H1 (cell line): ENCODE measurements around the gene PTPA. TPM values are rescaled to one million over a fixed set of nuclear protein-coding genes. Genes with fewer than 3 reads are reported as not detected.

Experiments
- CTCF ChIA-PET: fragments of 300-600 bp; sonication (Branson Sonifier 250); formaldehyde crosslinking; loops from one replicate; lab custom pipeline; 2021; ENCODE audit not compliant: partially characterized antibody; lab: Charles Lee
- POLR2A ChIA-PET: fragments of 300-600 bp; sonication (Branson Sonifier 250); formaldehyde crosslinking; loops from one replicate; lab custom pipeline; 2021; ENCODE audit warnings: inconsistent platforms; ENCODE audit not compliant: partially characterized antibody; lab: Charles Lee
- DNase-seq, 2 experiments: peaks; one replicate each; pipeline versions ENCODE4 v3.0.0 to v3.0.0-alpha.2; 2010 to 2022; ENCODE audit warnings: low spot score in 2 of 2, low read depth in 1 of 2, mixed read lengths in 1 of 2
- FAIRE-seq: peaks from 2 replicates; lab custom pipeline; 2011; peaks lifted over from hg19 to GRCh38; lab: Jason Lieb, UNC
- H2AFZ ChIP-seq: 2 replicates; pipeline ENCODE4 v1.8.1; 2012; ENCODE audit warnings: low read length, inconsistent platforms
- H2AK5ac ChIP-seq: 2 replicates; pipeline ENCODE4 v1.6.1; 2013; ENCODE audit warnings: low read depth, low read length
- H2BK120ac ChIP-seq: replicated peaks from 2 replicates; pipeline ENCODE3; 2013; ENCODE audit warnings: low read depth, low read length, inconsistent platforms
- H2BK12ac ChIP-seq: 2 replicates; pipeline ENCODE4 v1.6.1; 2013; ENCODE audit warnings: low read depth, low read length
- H2BK15ac ChIP-seq: 2 replicates; pipeline ENCODE4 v1.6.1; 2013; ENCODE audit warnings: low read length
- H2BK20ac ChIP-seq: 2 replicates; pipeline ENCODE4 v1.6.1; 2013; ENCODE audit warnings: low read length
- H2BK5ac ChIP-seq: 2 replicates; pipeline ENCODE4 v1.6.1; 2013; ENCODE audit warnings: low read depth, low read length
- H3K14ac ChIP-seq: 2 replicates; pipeline ENCODE4 v1.6.1; 2013; ENCODE audit warnings: inconsistent platforms; ENCODE audit not compliant: insufficient read length
- H3K18ac ChIP-seq: 2 replicates; pipeline ENCODE4 v1.6.1; 2013; ENCODE audit warnings: low read length; ENCODE audit errors: extremely low read depth
- H3K23ac ChIP-seq: 2 replicates; pipeline ENCODE4 v1.6.1; 2013; ENCODE audit warnings: inconsistent platforms; ENCODE audit not compliant: insufficient read length
- H3K23me2 ChIP-seq: 2 replicates; pipeline ENCODE4 v1.6.1; 2013; ENCODE audit warnings: low read depth, low read length
- H3K27ac ChIP-seq: 2 replicates; pipeline ENCODE4 v1.6.1; 2011; ENCODE audit warnings: low read depth, low read length, inconsistent platforms
- H3K27me3 ChIP-seq, 4 experiments: replicated peaks in 1 of 4; 1 replicate in 1 of 4; 2 replicates in 3 of 4; pipeline versions ENCODE4 v1.6.1 to v1.8.1; 2011 to 2013; ENCODE audit warnings: low read length in 3 of 4, mild to moderate bottlenecking in 3 of 4, inconsistent platforms in 2 of 4, mixed read lengths in 2 of 4, moderate library complexity in 1 of 4; ENCODE audit not compliant: control insufficient read depth in 3 of 4, insufficient read depth in 3 of 4; ENCODE audit errors: extremely low read depth in 1 of 4
- H3K36me3 ChIP-seq, 4 experiments: 2 replicates each; pipeline versions ENCODE4 v1.6.1 to v1.8.1; 2011 to 2013; ENCODE audit warnings: mild to moderate bottlenecking in 4 of 4, low read length in 3 of 4, moderate library complexity in 2 of 4, control low read depth in 1 of 4, inconsistent platforms in 1 of 4; ENCODE audit not compliant: insufficient read depth in 4 of 4, control insufficient read depth in 2 of 4
- H3K4ac ChIP-seq: replicated peaks from 2 replicates; pipeline ENCODE3; 2013; ENCODE audit warnings: low read length, low read depth, mixed read lengths, inconsistent platforms; ENCODE audit not compliant: insufficient read length
- H3K4me1 ChIP-seq, 4 experiments: replicated peaks in 1 of 4; 1 replicate in 1 of 4; 2 replicates in 3 of 4; pipeline versions ENCODE4 v1.6.1 to v1.8.1; 2011 to 2013; ENCODE audit warnings: low read length in 3 of 4, inconsistent platforms in 2 of 4, mixed read lengths in 1 of 4; ENCODE audit not compliant: insufficient read depth in 4 of 4, control insufficient read depth in 3 of 4
- H3K4me2 ChIP-seq, 2 experiments: 2 replicates each; pipeline versions ENCODE4 v1.6.1 to v1.8.1; 2011 to 2013; ENCODE audit warnings: low read depth in 2 of 2, low read length in 2 of 2, control low read depth in 1 of 2, inconsistent platforms in 1 of 2, mild to moderate bottlenecking in 1 of 2; ENCODE audit not compliant: insufficient read depth in 1 of 2
- H3K4me3 ChIP-seq, 4 experiments: fragments of 200-600, 300-600 bp in 1 of 4; sonication (generic), shearing (Covaris generic), sonication (Bioruptor Twin) in 1 of 4; 2 replicates each; pipeline versions ENCODE4 v1.5.1 to v1.8.1; 2011 to 2016; ENCODE audit warnings: low read length in 4 of 4, low read depth in 3 of 4, control low read depth in 2 of 4, inconsistent platforms in 2 of 4, mild to moderate bottlenecking in 2 of 4, mixed read lengths in 1 of 4, moderate library complexity in 1 of 4; ENCODE audit not compliant: insufficient read depth in 2 of 4; ENCODE audit errors: extremely low read depth in 1 of 4
- H3K56ac ChIP-seq: replicated peaks from 2 replicates; pipeline ENCODE3; 2013; ENCODE audit warnings: low read depth, mild to moderate bottlenecking, mixed read lengths, low read length, inconsistent platforms; ENCODE audit not compliant: insufficient read length
- H3K79me1 ChIP-seq: 2 replicates; pipeline ENCODE4 v1.6.1; 2013; ENCODE audit warnings: low read depth, low read length, control low read depth
- H3K79me2 ChIP-seq, 2 experiments: 2 replicates each; pipeline versions ENCODE4 v1.6.1 to v1.8.1; 2012 to 2013; ENCODE audit warnings: low read length in 2 of 2, mild to moderate bottlenecking in 2 of 2, inconsistent platforms in 1 of 2; ENCODE audit not compliant: insufficient read depth in 2 of 2, control insufficient read depth in 1 of 2
- H3K9ac ChIP-seq, 4 experiments: replicated peaks in 1 of 4; 1 replicate in 1 of 4; 2 replicates in 3 of 4; pipeline versions ENCODE4 v1.6.1 to v1.8.1; 2011 to 2013; ENCODE audit warnings: low read depth in 3 of 4, low read length in 3 of 4, control low read depth in 2 of 4, mild to moderate bottlenecking in 2 of 4, moderate library complexity in 2 of 4, inconsistent platforms in 1 of 4; ENCODE audit errors: extremely low read depth in 1 of 4
- H3K9me3 ChIP-seq, 2 experiments: 2 replicates each; pipeline versions ENCODE4 v1.6.1 to v1.8.1; 2012 to 2013; ENCODE audit warnings: mild to moderate bottlenecking in 2 of 2, moderate library complexity in 2 of 2, control low read depth in 1 of 2, inconsistent platforms in 1 of 2, low read depth in 1 of 2, low read length in 1 of 2, mixed read lengths in 1 of 2; ENCODE audit not compliant: insufficient read depth in 2 of 2
- H4K20me1 ChIP-seq, 2 experiments: replicated peaks in 1 of 2; 2 replicates each; pipeline versions ENCODE3 to v1.8.1; 2011 to 2013; ENCODE audit warnings: inconsistent platforms in 2 of 2, low read length in 2 of 2, mild to moderate bottlenecking in 1 of 2; ENCODE audit not compliant: insufficient read depth in 2 of 2, control insufficient read depth in 1 of 2
- H4K5ac ChIP-seq: 2 replicates; pipeline ENCODE4 v1.6.1; 2013; ENCODE audit warnings: low read length, low read depth, mixed read lengths, inconsistent platforms; ENCODE audit not compliant: insufficient read length
- H4K8ac ChIP-seq: 2 replicates; pipeline ENCODE4 v1.8.0; 2013; ENCODE audit warnings: mild to moderate bottlenecking, moderate library complexity, low read length, inconsistent platforms; ENCODE audit not compliant: insufficient read depth; ENCODE audit errors: extremely low read depth
- H4K91ac ChIP-seq: replicated peaks from 2 replicates; pipeline ENCODE3; 2013; ENCODE audit warnings: low read length, mixed read lengths, inconsistent platforms; ENCODE audit not compliant: insufficient read length
- CBX5 ChIP-seq: fragments of 300-800, 300-1000 bp; sonication (generic); IDR thresholded peaks from 2 replicates; pipeline ENCODE4 v1.7.1; 2016; ENCODE audit warnings: antibody characterized with exemption, low read length, low read depth
- CHD1 ChIP-seq: IDR thresholded peaks from 2 replicates; pipeline ENCODE4 v1.6.1; 2012; ENCODE audit warnings: low read depth, low read length, improper control_type of control experiment
- E2F6 ChIP-seq: IDR thresholded peaks from 2 replicates; pipeline ENCODE4 v1.6.1; 2012; ENCODE audit warnings: inconsistent platforms
- JUN ChIP-seq: IDR thresholded peaks from 2 replicates; pipeline ENCODE4 v1.6.1; 2011; ENCODE audit warnings: low read depth, mild to moderate bottlenecking, improper control_type of control experiment, low read length
- KDM4A ChIP-seq: IDR thresholded peaks from one replicate; pipeline ENCODE4 v1.7.1; 2012; ENCODE audit warnings: low read depth, mild to moderate bottlenecking, moderate library complexity, low read length, inconsistent platforms; ENCODE audit not compliant: severe bottlenecking
- SAP30 ChIP-seq: fragments of 300-600 bp; sonication (generic); IDR thresholded peaks from 2 replicates; pipeline ENCODE4 v1.7.1; 2012; ENCODE audit warnings: low read length, moderate library complexity, mild to moderate bottlenecking, inconsistent platforms; ENCODE audit not compliant: insufficient read depth, insufficient replicate concordance
- ZNF274 ChIP-seq: IDR thresholded peaks from 2 replicates; pipeline ENCODE4 v1.7.0; 2012; ENCODE audit warnings: low read length, borderline replicate concordance; ENCODE audit errors: extremely low read depth
- WGBS, 2 experiments: shearing (Covaris generic) in 1 of 2; methylation state at CpG; one replicate each; pipeline versions ENCODE4 v1.1.6 to v1.1.7; 2013 to 2015; ENCODE audit warnings: low lambda C conversion rate in 2 of 2, mixed read lengths in 2 of 2, inconsistent platforms in 1 of 2, low coverage in 1 of 2, missing lambda C conversion rate in 1 of 2; ENCODE audit not compliant: insufficient replicate concordance in 2 of 2, insufficient coverage in 1 of 2, insufficient read length in 1 of 2; ENCODE audit errors: extremely low coverage in 1 of 2, missing lambda C conversion rate in 1 of 2; 5-methylcytosine and 5-hydroxymethylcytosine counted together
- polyA plus RNA-seq, 7 experiments: library from polyadenylated mRNA; depleted of rRNA in 3 of 7; stranded (reverse) in 5 of 7; unstranded in 2 of 7; fragments of >200 nt in 5 of 7; fragments of 200-250 nt in 2 of 7; gene quantifications; 1 replicate in 5 of 7; 2 replicates in 1 of 7; 4 replicates in 1 of 7; pipeline versions ENCODE4 v1.2.1 to v1.2.3, GENCODE V29; 2011 to 2013; ENCODE audit warnings: missing spikeins in 2 of 7, mixed read lengths in 2 of 7
- total RNA-seq: library from RNA; stranded (reverse); fragmentation: NEBNext Ultra II Directional; extraction: Animal tissue kit (Norgen Biotek cat#: 25700); gene quantifications from 2 replicates; pipeline ENCODE4 v1.2.1, GENCODE V29; 2021

Gene PTPA
- total and polyA plus RNA-seq, 2 of the 8 experiments (the other 6 are each of a cell fraction or from before 2014, with no cell fraction given) = 114 to 145 TPM

- H3K56ac ChIP-seq = no peak overlapping the region
- no peak overlapping the region for H2AK5ac ChIP-seq
- H4K20me1 ChIP-seq = no peaks in the 10 kb centered on the region
- H2BK120ac ChIP-seq = no peak overlapping the region
- TF ChIP-seq JUN (no peak), CHD1 (no peak), SAP30 (no peak), ZNF274 (no peak), CBX5 (no peak), KDM4A (no peak), E2F6 (no peak)
- FAIRE-seq (no peak), DNase-seq (no peak)
- POLR2A ChIA-PET = interaction anchor here (0.6 to 1.1 kb wide), 4 partner anchors 16 to 289 kb away, joined by 3 to 5 read pairs (median 4); no protein-coding TSS in a partner anchor
- no peak overlapping the region for H3K9ac ChIP-seq
- H2BK20ac ChIP-seq = no peak overlapping the region
- no peak overlapping the region for H4K91ac ChIP-seq
- H3K4me2 ChIP-seq = no peak overlapping the region
- H3K79me1 ChIP-seq = no peaks in the 10 kb centered on the region
- CTCF ChIA-PET = interaction anchor here (2.2 to 6.2 kb wide), 2 partner anchors 11 to 21 kb away, joined by 13 to 41 read pairs; no protein-coding TSS in a partner anchor
- H3K4me3 ChIP-seq = no peak overlapping the region
- no peak overlapping the region for H4K5ac ChIP-seq
- no peak overlapping the region for H2BK15ac ChIP-seq
- peaks cover 0 to 6% (median 3%) of the 10 kb centered on the region in 4 experiments; a peak in 4 of 7 replicates for H3K4me1 ChIP-seq
- peaks cover 0 to 17% (median 12%) of the 10 kb centered on the region in 4 experiments; a peak in 4 of 7 replicates for H3K27me3 ChIP-seq
- no peaks in the 10 kb centered on the region for H3K23me2 ChIP-seq
- no peak overlapping the region for H2BK5ac ChIP-seq
- no peak overlapping the region for H3K14ac ChIP-seq
- H4K8ac ChIP-seq = peak overlapping the region; percentile 62
- no peak overlapping the region for H2BK12ac ChIP-seq
- H3K36me3 ChIP-seq = no peaks in the 10 kb centered on the region
- no peak overlapping the region for H3K18ac ChIP-seq
- H3K79me2 ChIP-seq = no peaks in the 10 kb centered on the region
- H3K9me3 ChIP-seq = no peaks in the 10 kb centered on the region; a peak in 1 of 4 replicates
- WGBS, 2 experiments = 76% methylated on average over 5 of the region's 7 CpGs; no CpG with 5 or more reads in 1 of the 2 experiments
- H3K23ac ChIP-seq = no peak overlapping the region
- no peak overlapping the region for H3K27ac ChIP-seq
- H3K4ac ChIP-seq = no peak overlapping the region
- H2AFZ ChIP-seq = 0 out of 2 replicates have a peak overlapping the region, but pooled peaks have one; percentile 16
These were observed 82.4 kb downstream of the PTPA start for GRCh38 chr9:129193655-129194054.
